HepG2 (cell line): ENCODE data around the gene SLC5A6. TPM values are rescaled to one million over a fixed set of nuclear protein-coding genes. Genes with fewer than 3 reads are reported as not detected.
A peak's percentile ranks its signal among the peaks of the same experiment; 100 is the strongest.

Experiments
- FOXO4 ChIP-seq: sonication (generic); formaldehyde crosslinking; conservative IDR thresholded peaks from 2 replicates; pipeline ENCODE4 v1.8.1; 2023; ENCODE audit warnings: missing genetic modification reagents
- HMGA1 ChIP-seq: sonication (generic); formaldehyde crosslinking; conservative IDR thresholded peaks from 2 replicates; pipeline ENCODE4 v1.4.0; 2020; ENCODE audit warnings: missing genetic modification reagents
- IRX3 ChIP-seq: sonication (generic); formaldehyde crosslinking; IDR thresholded peaks from 2 replicates; pipeline ENCODE4 v1.8.1; 2023; ENCODE audit warnings: mild to moderate bottlenecking, low read depth, missing genetic modification reagents, borderline replicate concordance
- KLF15 ChIP-seq: sonication (generic); formaldehyde crosslinking; IDR thresholded peaks from 2 replicates; pipeline ENCODE4 v1.8.1; 2023; ENCODE audit warnings: borderline replicate concordance, mild to moderate bottlenecking, inconsistent platforms, missing genetic modification reagents, mixed read lengths
- KLF9 ChIP-seq: IDR thresholded peaks from 2 replicates; pipeline ENCODE4 v1.6.1; 2016; ENCODE audit warnings: low read depth
- RELA ChIP-seq: sonication (generic); formaldehyde crosslinking; IDR thresholded peaks from 2 replicates; pipeline ENCODE4 v1.4.0; 2020; ENCODE audit warnings: missing genetic modification reagents
- SPEN ChIP-seq: sonication (generic); formaldehyde crosslinking; IDR thresholded peaks from 2 replicates; pipeline ENCODE4 v1.5.1; 2020; ENCODE audit warnings: low read depth, mild to moderate bottlenecking, missing genetic modification reagents
- TGIF2 ChIP-seq: IDR thresholded peaks from 2 replicates; pipeline ENCODE4 v1.6.1; 2016; ENCODE audit warnings: control low read depth, missing compliant biosample characterization
- THYN1 ChIP-seq: sonication (generic); formaldehyde crosslinking; IDR thresholded peaks from 2 replicates; pipeline ENCODE4 v1.8.1; 2023; ENCODE audit warnings: low read depth, mild to moderate bottlenecking, moderate library complexity, missing genetic modification reagents, borderline replicate concordance
- USF2 ChIP-seq, 2 experiments: sonication (generic) in 1 of 2; formaldehyde crosslinking in 1 of 2; IDR thresholded peaks; 2 replicates each; pipeline versions ENCODE4 v1.5.1 to v1.6.1; 2011 to 2020; ENCODE audit warnings: borderline replicate concordance in 1 of 2, low read depth in 1 of 2, low read length in 1 of 2, mild to moderate bottlenecking in 1 of 2, missing genetic modification reagents in 1 of 2, moderate library complexity in 1 of 2
- ZNF12 ChIP-seq: sonication (generic); formaldehyde crosslinking; IDR thresholded peaks from 2 replicates; pipeline ENCODE4 v1.5.0; 2020; ENCODE audit warnings: missing genetic modification reagents
- ZNF121 ChIP-seq: sonication (generic); formaldehyde crosslinking; IDR thresholded peaks from 2 replicates; pipeline ENCODE4 v1.5.0; 2020; ENCODE audit warnings: mild to moderate bottlenecking, missing genetic modification reagents
- ZNF326 ChIP-seq: sonication (generic); formaldehyde crosslinking; IDR thresholded peaks from 2 replicates; pipeline ENCODE4 v1.4.0; 2020; ENCODE audit warnings: missing genetic modification reagents, borderline replicate concordance
- ZNF556 ChIP-seq: sonication (generic); formaldehyde crosslinking; IDR thresholded peaks from 2 replicates; pipeline ENCODE4 v1.4.0; 2020; ENCODE audit warnings: mild to moderate bottlenecking, missing genetic modification reagents, borderline replicate concordance
- ZNF598 ChIP-seq: sonication (generic); formaldehyde crosslinking; IDR thresholded peaks from 2 replicates; pipeline ENCODE4 v1.5.1; 2020; ENCODE audit warnings: mild to moderate bottlenecking, missing genetic modification reagents, borderline replicate concordance
- ZSCAN29 ChIP-seq: sonication (generic); formaldehyde crosslinking; conservative IDR thresholded peaks from 2 replicates; pipeline ENCODE4 v1.4.0; 2020; ENCODE audit warnings: mild to moderate bottlenecking, missing genetic modification reagents
- polyA plus RNA-seq, 8 experiments: library from polyadenylated mRNA; depleted of rRNA in 3 of 8; stranded (reverse) in 7 of 8; unstranded in 1 of 8; fragments of >200 nt; fragmentation: Illumina TruSeq in 4 of 8; extraction: Trizol in 4 of 8; gene quantifications; 2 replicates each; pipeline versions ENCODE4 v1.2.1 to v1.2.3, GENCODE V29; 2011 to 2016; ENCODE audit warnings: low read depth in 4 of 8, missing spikeins in 1 of 8, mixed read lengths in 1 of 8; ENCODE audit not compliant: insufficient read depth in 1 of 8
- total RNA-seq, 5 experiments: library from RNA; depleted of rRNA; stranded (reverse); fragments of >200 nt; fragmentation: Illumina TruSeq; extraction: Trizol; gene quantifications; 2 replicates each; pipeline ENCODE4 v1.2.3, GENCODE V29; 2016; ENCODE audit warnings: low read depth in 1 of 5
- TF ChIP-seq, protein P1 (sequence below): sonication (generic); formaldehyde crosslinking; IDR thresholded peaks from 2 replicates; pipeline ENCODE4 v1.4.0; 2020; ENCODE audit warnings: low read depth, mild to moderate bottlenecking, missing genetic modification reagents
- TF ChIP-seq, protein P2 (sequence below): IDR thresholded peaks from 2 replicates; pipeline ENCODE4 v1.6.1; 2016; ENCODE audit warnings: low read depth, missing genetic modification reagents, missing compliant biosample characterization

Gene SLC5A6
- total and polyA plus RNA-seq, 2 of the 13 experiments (the other 11 are each of a cell fraction or from before 2014, with no cell fraction given): 135 to 417 TPM

- no peak for TF ChIP-seq ZNF121 (CRISPR knock-in tag)
- TF ChIP-seq, protein P1, sequence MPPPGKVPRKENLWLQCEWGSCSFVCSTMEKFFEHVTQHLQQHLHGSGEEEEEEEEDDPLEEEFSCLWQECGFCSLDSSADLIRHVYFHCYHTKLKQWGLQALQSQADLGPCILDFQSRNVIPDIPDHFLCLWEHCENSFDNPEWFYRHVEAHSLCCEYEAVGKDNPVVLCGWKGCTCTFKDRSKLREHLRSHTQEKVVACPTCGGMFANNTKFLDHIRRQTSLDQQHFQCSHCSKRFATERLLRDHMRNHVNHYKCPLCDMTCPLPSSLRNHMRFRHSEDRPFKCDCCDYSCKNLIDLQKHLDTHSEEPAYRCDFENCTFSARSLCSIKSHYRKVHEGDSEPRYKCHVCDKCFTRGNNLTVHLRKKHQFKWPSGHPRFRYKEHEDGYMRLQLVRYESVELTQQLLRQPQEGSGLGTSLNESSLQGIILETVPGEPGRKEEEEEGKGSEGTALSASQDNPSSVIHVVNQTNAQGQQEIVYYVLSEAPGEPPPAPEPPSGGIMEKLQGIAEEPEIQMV (CRISPR knock-in tag): no peak
- no peak; the same call in 1 of the 2 replicates for TF ChIP-seq ZNF12 (CRISPR knock-in tag)
- TF ChIP-seq ZNF598 (CRISPR knock-in tag): no peak
- no peak for TF ChIP-seq KLF15 (CRISPR knock-in tag)
- 0 out of 2 replicates have a peak, but pooled peaks have one; percentile 54 for TF ChIP-seq FOXO4 (CRISPR knock-in tag)
- no peak for TF ChIP-seq RELA
- TF ChIP-seq ZSCAN29: no peak
- TF ChIP-seq TGIF2: 0 out of 2 replicates have a peak, but pooled peaks have one; percentile 45
- TF ChIP-seq IRX3 (CRISPR knock-in tag): no peak
- TF ChIP-seq HMGA1 (CRISPR knock-in tag): no peak
- TF ChIP-seq USF2 (IDR thresholded peaks at IDR 0.05; ENCODE audit: low read depth, low read length): no peak
- TF ChIP-seq USF2 (CRISPR knock-in tag; IDR thresholded peaks at IDR 0.05; ENCODE audit: borderline replicate concordance): 0 out of 2 replicates have a peak, but pooled peaks have one; percentile 30
- TF ChIP-seq, protein P2, sequence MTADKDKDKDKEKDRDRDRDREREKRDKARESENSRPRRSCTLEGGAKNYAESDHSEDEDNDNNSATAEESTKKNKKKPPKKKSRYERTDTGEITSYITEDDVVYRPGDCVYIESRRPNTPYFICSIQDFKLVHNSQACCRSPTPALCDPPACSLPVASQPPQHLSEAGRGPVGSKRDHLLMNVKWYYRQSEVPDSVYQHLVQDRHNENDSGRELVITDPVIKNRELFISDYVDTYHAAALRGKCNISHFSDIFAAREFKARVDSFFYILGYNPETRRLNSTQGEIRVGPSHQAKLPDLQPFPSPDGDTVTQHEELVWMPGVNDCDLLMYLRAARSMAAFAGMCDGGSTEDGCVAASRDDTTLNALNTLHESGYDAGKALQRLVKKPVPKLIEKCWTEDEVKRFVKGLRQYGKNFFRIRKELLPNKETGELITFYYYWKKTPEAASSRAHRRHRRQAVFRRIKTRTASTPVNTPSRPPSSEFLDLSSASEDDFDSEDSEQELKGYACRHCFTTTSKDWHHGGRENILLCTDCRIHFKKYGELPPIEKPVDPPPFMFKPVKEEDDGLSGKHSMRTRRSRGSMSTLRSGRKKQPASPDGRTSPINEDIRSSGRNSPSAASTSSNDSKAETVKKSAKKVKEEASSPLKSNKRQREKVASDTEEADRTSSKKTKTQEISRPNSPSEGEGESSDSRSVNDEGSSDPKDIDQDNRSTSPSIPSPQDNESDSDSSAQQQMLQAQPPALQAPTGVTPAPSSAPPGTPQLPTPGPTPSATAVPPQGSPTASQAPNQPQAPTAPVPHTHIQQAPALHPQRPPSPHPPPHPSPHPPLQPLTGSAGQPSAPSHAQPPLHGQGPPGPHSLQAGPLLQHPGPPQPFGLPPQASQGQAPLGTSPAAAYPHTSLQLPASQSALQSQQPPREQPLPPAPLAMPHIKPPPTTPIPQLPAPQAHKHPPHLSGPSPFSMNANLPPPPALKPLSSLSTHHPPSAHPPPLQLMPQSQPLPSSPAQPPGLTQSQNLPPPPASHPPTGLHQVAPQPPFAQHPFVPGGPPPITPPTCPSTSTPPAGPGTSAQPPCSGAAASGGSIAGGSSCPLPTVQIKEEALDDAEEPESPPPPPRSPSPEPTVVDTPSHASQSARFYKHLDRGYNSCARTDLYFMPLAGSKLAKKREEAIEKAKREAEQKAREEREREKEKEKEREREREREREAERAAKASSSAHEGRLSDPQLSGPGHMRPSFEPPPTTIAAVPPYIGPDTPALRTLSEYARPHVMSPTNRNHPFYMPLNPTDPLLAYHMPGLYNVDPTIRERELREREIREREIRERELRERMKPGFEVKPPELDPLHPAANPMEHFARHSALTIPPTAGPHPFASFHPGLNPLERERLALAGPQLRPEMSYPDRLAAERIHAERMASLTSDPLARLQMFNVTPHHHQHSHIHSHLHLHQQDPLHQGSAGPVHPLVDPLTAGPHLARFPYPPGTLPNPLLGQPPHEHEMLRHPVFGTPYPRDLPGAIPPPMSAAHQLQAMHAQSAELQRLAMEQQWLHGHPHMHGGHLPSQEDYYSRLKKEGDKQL: no peak
- no peak for TF ChIP-seq THYN1 (CRISPR knock-in tag)
- TF ChIP-seq ZNF326 (CRISPR knock-in tag): no peak
- TF ChIP-seq SPEN (CRISPR knock-in tag): no peak
- TF ChIP-seq KLF9 (CRISPR knock-in tag): no peak
- no peak for TF ChIP-seq ZNF556 (CRISPR knock-in tag)
Measured at GRCh38 chr2:27209621-27210401, 2.3 kb downstream of the SLC5A6 start (continued).
